IPS-11a (cell line): Measurements from ENCODE around the gene APBB1IP.
"Not testable (repeated sequence)": the region's sequence is repeated elsewhere in the genome, so short reads cannot be mapped to it uniquely, and the experiment has no call there.

Experiments
- H3K4me3 ChIP-seq: one replicate; pipeline ENCODE4 v1.5.1; 2013; ENCODE audit warnings: low read depth, low read length, control low read depth

The APBB1IP gene

GRCh38 chr10:26504429-26504828, 66.3 kb downstream of the APBB1IP start:
- not testable (repeated sequence) for H3K4me3 ChIP-seq

- H3K4me3 ChIP-seq, result no peak overlapping the region
Measured at GRCh38 chr10:26505491-26505890, 67.3 kb downstream of the APBB1IP start.

- H3K4me3 ChIP-seq, result no peak overlapping the region
Measured at GRCh38 chr10:26506736-26507135, 68.6 kb downstream of the APBB1IP start.

GRCh38 chr10:26507441-26507840, 69.3 kb downstream of the APBB1IP start:
- no peak overlapping the region for H3K4me3 ChIP-seq

GRCh38 chr10:26508016-26508415, 69.9 kb downstream of the APBB1IP start:
- no peak overlapping the region for H3K4me3 ChIP-seq

GRCh38 chr10:26509307-26509706, 71.2 kb downstream of the APBB1IP start:
- H3K4me3 ChIP-seq, result no peak overlapping the region

- H3K4me3 ChIP-seq, result no peak overlapping the region
Measured at GRCh38 chr10:26513101-26513500, 75.0 kb downstream of the APBB1IP start.

GRCh38 chr10:26516540-26517101, 78.5 kb downstream of the APBB1IP start:
- H3K4me3 ChIP-seq, result no peak overlapping the region

- H3K4me3 ChIP-seq, result no peak overlapping the region
Measured at GRCh38 chr10:26517141-26517867, 79.2 kb downstream of the APBB1IP start.

- H3K4me3 ChIP-seq, result no peak overlapping the region
Measured at GRCh38 chr10:26519803-26520202, 81.7 kb downstream of the APBB1IP start.

- H3K4me3 ChIP-seq, result no peak overlapping the region
Measured at GRCh38 chr10:26520575-26520974, 82.4 kb downstream of the APBB1IP start.

GRCh38 chr10:26524161-26524896, 86.2 kb downstream of the APBB1IP start:
- no peak overlapping the region for H3K4me3 ChIP-seq

GRCh38 chr10:26525586-26525985, 87.4 kb downstream of the APBB1IP start:
- no peak overlapping the region for H3K4me3 ChIP-seq

GRCh38 chr10:26527018-26527417, 88.9 kb downstream of the APBB1IP start:
- H3K4me3 ChIP-seq, result no peak overlapping the region

GRCh38 chr10:26528048-26528447, 89.9 kb downstream of the APBB1IP start:
- H3K4me3 ChIP-seq, result no peak overlapping the region

- H3K4me3 ChIP-seq, result no peak overlapping the region
Measured at GRCh38 chr10:26528715-26529393, 90.7 kb downstream of the APBB1IP start.

GRCh38 chr10:26534384-26534783, 96.2 kb downstream of the APBB1IP start:
- H3K4me3 ChIP-seq, result no peak overlapping the region

GRCh38 chr10:26540601-26541000, 102.5 kb downstream of the APBB1IP start:
- H3K4me3 ChIP-seq, result no peak overlapping the region

- H3K4me3 ChIP-seq, result no peak overlapping the region
Measured at GRCh38 chr10:26543567-26544306, 105.6 kb downstream of the APBB1IP start.

- no peak overlapping the region for H3K4me3 ChIP-seq
Measured at GRCh38 chr10:26544932-26545331, 106.8 kb downstream of the APBB1IP start.
